GM04504 (cell line): ENCODE measurements around the gene NAA38.

Source experiments
- DNase-seq: peaks from one replicate; pipeline ENCODE4 v3.0.0-alpha.2; 2012; ENCODE audit warnings: low read depth

Gene NAA38

GRCh38 chr17:7856811-7857712, at the start of gene NAA38:
TSS of gene NAA38 (minus strand) at chr17:7857559. CDS start at chr17:7857463, 96 bp downstream.
- DNase-seq: peak; percentile 99

GRCh38 chr17:7903154-7904103, 46.1 kb upstream of the NAA38 start:
- DNase-seq: no peak

- DNase-seq: no peak
Observed at GRCh38 chr17:7897773-7898172, 40.4 kb upstream of the NAA38 start.

GRCh38 chr17:7897090-7897489, 39.7 kb upstream of the NAA38 start:
- DNase-seq: no peak

- DNase-seq: no peak
Observed at GRCh38 chr17:7894866-7895265, 37.5 kb upstream of the NAA38 start.

DNA sequence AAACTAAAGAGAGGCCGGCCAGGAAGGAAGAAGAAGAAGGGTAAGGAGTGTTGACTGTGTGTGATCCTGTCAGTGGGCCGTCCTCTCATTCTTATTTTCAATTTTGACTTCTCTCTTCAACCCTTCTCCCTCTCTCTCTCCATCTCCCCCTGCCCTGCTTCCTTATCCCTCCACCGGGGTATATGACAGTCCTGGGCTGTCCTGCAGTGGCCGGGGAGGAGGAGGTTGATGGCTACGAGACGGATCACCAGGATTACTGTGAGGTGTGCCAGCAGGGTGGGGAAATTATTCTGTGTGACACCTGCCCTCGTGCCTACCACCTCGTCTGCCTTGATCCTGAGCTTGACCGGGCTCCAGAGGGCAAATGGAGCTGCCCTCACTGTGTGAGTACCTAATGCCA, 36.9 kb upstream of the NAA38 start:
- DNase-seq: no peak

DNA sequence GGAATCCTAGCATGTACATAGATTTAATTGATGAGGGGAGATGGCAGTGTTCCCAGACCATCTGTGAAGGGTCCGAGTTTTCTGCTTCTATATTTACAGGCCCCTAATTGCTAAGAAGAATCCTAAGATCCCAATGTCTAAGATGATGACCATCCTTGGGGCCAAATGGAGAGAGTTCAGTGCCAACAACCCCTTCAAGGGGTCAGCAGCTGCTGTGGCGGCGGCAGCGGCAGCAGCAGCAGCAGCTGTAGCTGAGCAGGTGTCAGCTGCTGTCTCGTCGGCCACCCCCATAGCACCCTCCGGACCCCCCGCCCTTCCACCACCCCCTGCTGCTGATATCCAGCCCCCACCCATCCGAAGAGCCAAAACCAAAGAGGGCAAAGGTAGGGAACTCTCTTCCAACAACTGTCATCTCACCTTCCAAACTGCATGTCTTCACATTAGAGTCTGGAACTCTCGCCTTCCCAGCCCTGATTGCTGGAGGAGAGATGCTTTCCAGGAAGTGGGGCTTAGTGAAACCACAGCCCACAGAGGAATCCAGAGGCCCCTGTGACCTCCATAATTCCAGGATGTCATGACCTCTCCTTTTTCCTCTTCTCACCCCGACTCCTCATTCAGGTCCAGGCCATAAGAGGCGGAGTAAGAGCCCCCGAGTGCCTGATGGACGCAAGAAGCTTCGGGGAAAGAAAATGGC, 36.0 kb upstream of the NAA38 start:
- DNase-seq: no peak

- DNase-seq: peak; percentile 91
Observed at GRCh38 chr17:7889166-7889955, 32.0 kb upstream of the NAA38 start.

DNA sequence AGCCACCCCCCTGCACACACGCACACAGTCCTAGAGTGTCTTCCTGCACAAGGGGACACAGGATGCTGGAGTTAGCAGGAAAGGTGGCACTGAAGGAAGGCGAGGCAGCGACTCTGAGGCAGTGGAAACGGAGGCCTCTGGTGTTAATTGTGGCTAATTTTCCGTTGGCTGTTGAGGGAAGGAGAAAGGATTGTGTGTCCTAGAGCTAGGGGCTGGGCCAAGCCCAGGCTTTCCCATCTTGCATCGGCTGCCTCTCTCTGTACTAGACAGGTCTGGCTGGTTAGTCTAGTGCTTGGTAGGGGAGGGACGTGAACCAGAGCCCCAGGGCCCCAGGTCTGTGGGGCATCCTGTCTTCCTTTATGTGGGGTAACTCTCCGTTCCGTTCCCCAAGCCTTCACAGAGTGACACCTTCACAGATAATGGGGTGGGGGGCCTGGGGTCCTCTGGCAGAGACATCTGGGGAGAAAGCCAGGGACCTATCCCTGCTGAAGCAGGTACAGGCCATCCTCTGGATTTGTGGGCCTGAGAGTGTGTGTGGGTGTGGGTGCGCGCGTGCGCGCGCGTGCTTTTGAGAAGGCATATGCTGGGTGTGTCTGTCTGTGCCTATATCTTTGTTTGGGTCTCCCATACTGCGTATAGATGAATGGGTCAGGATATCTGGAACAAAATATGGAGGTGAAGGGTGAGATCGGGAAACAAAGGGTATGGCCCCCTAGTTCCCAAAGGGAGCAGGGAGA, 31.0 kb upstream of the NAA38 start, which contains the start of gene CHD3:
CHD3 (plus strand) TSS at position 606 of the 737 bp plus-strand sequence. CDS start 212 bp downstream, outside the sequence.
- no peak for DNase-seq

GRCh38 chr17:7887482-7888183, 30.3 kb upstream of the NAA38 start:
- DNase-seq: peak; percentile 86

DNA sequence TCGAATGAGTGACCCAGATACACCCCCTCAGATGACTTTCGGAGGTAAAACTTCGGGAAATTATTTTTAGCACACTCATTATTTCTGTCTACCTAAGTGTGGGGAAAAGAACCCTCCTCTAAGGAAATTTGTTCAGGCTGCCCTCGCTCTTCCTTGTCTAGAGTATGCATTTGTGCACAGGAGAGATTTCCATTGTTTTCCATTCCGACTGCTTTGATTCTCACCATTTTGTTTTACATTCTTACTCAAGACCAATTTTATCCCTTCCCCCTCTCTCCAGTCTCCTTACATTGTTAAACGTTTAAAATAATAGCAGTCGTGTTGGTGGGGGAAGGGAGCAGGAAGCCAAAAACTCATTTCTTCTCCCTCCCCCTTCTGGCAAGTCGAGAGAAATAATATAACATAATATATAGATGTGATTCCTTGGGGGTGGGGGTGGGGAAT, 29.7 kb upstream of the NAA38 start:
- DNase-seq: no peak

GRCh38 chr17:7886227-7887037, 29.1 kb upstream of the NAA38 start:
- DNase-seq: no peak

- DNase-seq: no peak
Observed at GRCh38 chr17:7885367-7886226, 28.2 kb upstream of the NAA38 start.

DNA sequence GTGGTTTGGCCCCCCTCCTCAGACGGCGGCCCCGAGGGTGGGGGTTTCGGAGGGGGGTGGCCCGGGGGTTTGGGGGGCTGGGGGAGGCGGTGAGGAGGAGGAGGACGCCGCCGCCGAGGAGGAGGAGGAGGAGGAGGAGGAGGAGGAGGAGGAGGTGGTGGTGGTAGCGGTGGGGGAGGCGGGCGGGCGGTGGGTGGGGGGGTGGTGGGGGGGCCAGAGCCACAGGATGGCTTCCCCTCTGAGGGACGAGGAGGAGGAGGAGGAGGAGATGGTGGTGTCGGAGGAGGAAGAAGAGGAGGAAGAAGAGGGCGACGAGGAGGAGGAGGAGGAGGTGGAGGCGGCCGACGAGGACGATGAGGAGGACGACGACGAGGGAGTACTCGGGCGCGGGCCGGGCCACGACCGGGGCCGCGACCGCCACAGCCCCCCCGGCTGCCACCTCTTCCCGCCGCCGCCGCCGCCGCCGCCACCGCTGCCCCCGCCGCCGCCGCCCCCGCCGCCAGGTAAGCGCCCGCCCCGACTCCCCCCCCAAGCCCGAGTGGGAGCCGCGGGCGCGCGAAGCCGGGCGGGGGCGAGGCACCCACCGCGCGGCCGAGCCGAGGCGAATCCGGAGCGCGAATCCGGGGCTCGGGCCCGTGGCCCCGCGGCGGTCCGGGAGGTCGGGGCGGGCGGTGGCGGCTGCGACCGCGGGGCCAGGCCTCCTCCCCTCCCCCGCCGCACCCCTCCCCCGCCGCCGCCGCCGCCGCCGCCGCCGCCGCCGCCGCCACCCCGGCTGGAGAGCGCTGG, 27.4 kb upstream of the NAA38 start:
- DNase-seq: no peak

GRCh38 chr17:7883781-7884386, 26.5 kb upstream of the NAA38 start:
- no peak for DNase-seq

- DNase-seq: no peak
Observed at GRCh38 chr17:7882629-7883028, 25.3 kb upstream of the NAA38 start.

GRCh38 chr17:7882068-7882467, 24.7 kb upstream of the NAA38 start:
- no peak for DNase-seq
